Thyroid gland (tissue), 4 donors: ENCODE measurements around the gene CEP83. TPM values are rescaled to one million over a fixed set of nuclear protein-coding genes. Genes with fewer than 3 reads are reported as not detected.

ENCODE experiments used
- DNase-seq, 2 donors: peaks; one replicate each; pipeline ENCODE4 v3.0.0-alpha.2; 2019
- H3K27ac ChIP-seq, 3 donors: fragments of 200-600 bp; sonication (generic); 1 replicate in 2 of 3; 2 replicates in 1 of 3; pipeline ENCODE4 v1.5.1; 2016 to 2019; ENCODE audit warnings: mild to moderate bottlenecking in 1 of 3, moderate library complexity in 1 of 3
- H3K27me3 ChIP-seq: fragments of 200-600 bp; sonication (generic); one replicate; pipeline ENCODE4 v1.5.1; 2019
- H3K36me3 ChIP-seq, 2 donors: fragments of 200-600 bp; sonication (generic); one replicate each; pipeline ENCODE4 v1.5.1; 2016 to 2019
- H3K4me1 ChIP-seq, 2 donors: fragments of 200-600 bp; sonication (generic); one replicate each; pipeline ENCODE4 v1.5.1; 2017 to 2019
- H3K4me3 ChIP-seq, 3 donors: fragments of 200-600 bp; sonication (generic); replicated peaks in 1 of 3; 1 replicate in 2 of 3; 2 replicates in 1 of 3; pipeline ENCODE4 v1.5.1; 2016; ENCODE audit warnings: mild to moderate bottlenecking in 1 of 3
- H3K9me3 ChIP-seq: fragments of 200-600 bp; sonication (generic); one replicate; pipeline ENCODE4 v1.5.1; 2017
- CTCF ChIP-seq, 6 experiments: fragments of 200-600 bp in 3 of 6; fragments of 450-650 bp in 3 of 6; sonication (generic) in 3 of 6; IDR thresholded peaks; one replicate each; pipeline ENCODE4 v1.5.1; 2016 to 2019; ENCODE audit warnings: antibody characterized with exemption in 6 of 6, mild to moderate bottlenecking in 2 of 6, inconsistent platforms in 1 of 6, moderate library complexity in 1 of 6
- POLR2A ChIP-seq, 2 donors: fragments of 450-650 bp; IDR thresholded peaks; one replicate each; pipeline ENCODE4 v1.6.1; 2017; ENCODE audit warnings: antibody characterized with exemption in 2 of 2, mild to moderate bottlenecking in 2 of 2, moderate library complexity in 1 of 2
- WGBS, 2 donors: methylation state at CpG; one replicate each; pipeline ENCODE4 v1.1.5; 2017; 5-methylcytosine and 5-hydroxymethylcytosine counted together
- intact Hi-C: fragments of 100-400 bp; cut with DNase I; formaldehyde crosslinking; loops from one replicate; pipeline ENCODE4 v1.15.1; 2023
- total RNA-seq, 4 donors: library from RNA; depleted of rRNA; stranded (reverse); fragments of >200 nt; gene quantifications; one replicate each; pipeline ENCODE4 v1.2.3, GENCODE V29; 2016

CEP83 gene
- total RNA-seq, 4 donors from 2014 or later, result 24.1 to 41.9 (median 29.4) TPM

GRCh38 chr12:94284859-94285258 lies 174.8 kb downstream of the CEP83 start:
- 85 to 91% methylated on average over 2 of the region's 2 CpGs for WGBS, 2 donors
- H3K4me3 ChIP-seq, result no peak overlapping the region
- H3K4me1 ChIP-seq, result peaks cover 25 to 47% of the 10 kb centered on the region in 2 donors
- DNase-seq, result no peak
- TF ChIP-seq POLR2A (IDR thresholded peaks at IDR 0.05) (no peak), CTCF (IDR thresholded peaks at IDR 0.05) (no peak)
- H3K27ac ChIP-seq, result no peak overlapping the region
- no peaks in the 10 kb centered on the region for H3K27me3 ChIP-seq
- intact Hi-C loops, result no loop called here
- no peaks in the 10 kb centered on the region for H3K36me3 ChIP-seq
- H3K9me3 ChIP-seq, result no peaks in the 10 kb centered on the region

- Histone ChIP-seq H3K36me3 (no peaks in the 10 kb centered on the region), H3K27me3 (no peaks in the 10 kb centered on the region), H3K9me3 (no peaks in the 10 kb centered on the region), H3K4me3 (no peak overlapping the region), H3K4me1 (peaks cover 17 to 39% of the 10 kb centered on the region in 2 donors), H3K27ac (no peak overlapping the region)
- intact Hi-C loops, result no loop called here
- WGBS, 2 donors, result 100% methylated on average over 1 of the region's 1 CpG
- no peak for DNase-seq
- TF ChIP-seq CTCF (IDR thresholded peaks at IDR 0.05), result no peak
Measured at GRCh38 chr12:94284046-94284445, 175.6 kb downstream of the CEP83 start.

DNA sequence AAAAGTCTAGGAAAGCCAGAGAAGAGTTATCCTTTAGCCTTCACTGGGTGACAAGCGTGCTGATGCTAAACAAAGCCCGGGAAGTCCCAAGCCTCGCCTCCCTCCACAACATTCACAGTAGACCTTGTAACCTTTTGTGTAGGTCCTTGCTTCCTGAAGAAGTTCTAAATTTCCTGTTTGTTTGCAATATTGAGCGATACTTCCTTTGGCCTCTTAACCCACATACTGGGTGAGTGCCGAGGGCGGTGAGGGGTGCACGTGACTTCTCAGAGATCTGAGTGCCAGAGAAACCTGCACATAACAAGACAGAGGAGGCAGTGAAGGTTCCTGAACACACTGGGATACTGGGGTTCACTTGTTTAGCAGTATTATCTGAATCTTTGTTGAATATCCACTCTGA lies 177.0 kb downstream of the CEP83 start:
- TF ChIP-seq CTCF (IDR thresholded peaks at IDR 0.05) (no peak), POLR2A (IDR thresholded peaks at IDR 0.05) (no peak)
- Histone ChIP-seq H3K9me3 (no peaks in the 10 kb centered on the region), H3K27me3 (no peaks in the 10 kb centered on the region), H3K36me3 (no peaks in the 10 kb centered on the region), H3K4me3 (no peak overlapping the region), H3K27ac (peak overlapping the region in 1 of 3 donors; percentile 57), H3K4me1 (peaks cover 24 to 41% of the 10 kb centered on the region in 2 donors)
- intact Hi-C loops, result no loop called here
- 24 to 28% methylated on average over 7 of the region's 7 CpGs for WGBS, 2 donors
- peak; percentile 78 to 79 for DNase-seq

DNA sequence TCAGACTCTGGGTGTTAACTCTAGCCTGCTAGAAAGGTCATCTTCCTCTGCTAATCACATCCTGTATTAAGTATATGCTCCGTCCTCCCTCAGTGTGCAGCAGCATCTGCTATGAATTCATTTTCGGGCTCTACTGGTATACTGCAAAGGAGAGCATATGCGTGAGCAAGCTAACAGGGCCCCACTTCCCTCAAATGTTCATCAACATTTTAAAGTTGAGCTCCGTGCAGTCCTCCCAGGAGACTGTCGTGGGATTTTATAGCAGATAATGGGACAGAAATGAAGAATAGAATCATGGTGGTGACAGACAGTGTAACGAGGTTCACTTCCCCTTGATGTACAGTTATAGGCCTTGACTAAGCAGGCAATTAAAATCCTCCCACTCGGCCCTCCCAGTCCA lies 179.6 kb downstream of the CEP83 start:
- Histone ChIP-seq H3K36me3 (no peaks in the 10 kb centered on the region), H3K27me3 (no peaks in the 10 kb centered on the region), H3K4me3 (no peak overlapping the region), H3K4me1 (peaks cover 24 to 32% of the 10 kb centered on the region in 2 donors), H3K27ac (no peak overlapping the region), H3K9me3 (no peaks in the 10 kb centered on the region)
- DNase-seq, result no peak
- TF ChIP-seq CTCF (IDR thresholded peaks at IDR 0.05) (no peak), POLR2A (IDR thresholded peaks at IDR 0.05) (no peak)
- intact Hi-C loops, result no loop called here
- 91 to 98% methylated on average over 7 of the region's 7 CpGs for WGBS, 2 donors

GRCh38 chr12:94277426-94278000 lies 182.2 kb downstream of the CEP83 start:
- no peak for DNase-seq
- no peak overlapping the region for H3K27ac ChIP-seq
- H3K4me3 ChIP-seq, result no peak overlapping the region
- intact Hi-C loops, result no loop called here
- no peaks in the 10 kb centered on the region for H3K27me3 ChIP-seq
- H3K9me3 ChIP-seq, result no peaks in the 10 kb centered on the region
- no peak for TF ChIP-seq POLR2A (IDR thresholded peaks at IDR 0.05)
- TF ChIP-seq CTCF (IDR thresholded peaks at IDR 0.05), result no peak
- 88 to 94% methylated on average over 8 to 9 of the region's 9 CpGs for WGBS, 2 donors
- H3K4me1 ChIP-seq, result peaks cover 17 to 23% of the 10 kb centered on the region in 2 donors
- no peaks in the 10 kb centered on the region for H3K36me3 ChIP-seq
